NT2/D1 (cell line): ENCODE data around the gene ELF1.
"Not testable (repeated sequence)": the region's sequence is repeated elsewhere in the genome, so short reads cannot be mapped to it uniquely, and the experiment has no call there.

Experiments used
- DNase-seq: peaks from one replicate; pipeline ENCODE4 v3.0.0-alpha.2; 2011; ENCODE audit warnings: low read depth, low spot score
- H3K27me3 ChIP-seq: 2 replicates; pipeline ENCODE4 v1.6.0; 2011; ENCODE audit warnings: mild to moderate bottlenecking; ENCODE audit not compliant: insufficient read length, insufficient read depth
- H3K36me3 ChIP-seq: 2 replicates; pipeline ENCODE4 v1.6.1; 2011; ENCODE audit warnings: mild to moderate bottlenecking, low read length, mixed read lengths; ENCODE audit not compliant: insufficient read depth, insufficient read length
- H3K4me1 ChIP-seq: 2 replicates; pipeline ENCODE4 v1.5.1; 2011; ENCODE audit not compliant: insufficient read depth, insufficient read length
- H3K4me3 ChIP-seq: 2 replicates; pipeline ENCODE4 v1.5.1; 2011; ENCODE audit warnings: low read depth; ENCODE audit not compliant: insufficient read length
- H3K9ac ChIP-seq: 2 replicates; pipeline ENCODE4 v1.6.0; 2011; ENCODE audit warnings: low read depth; ENCODE audit not compliant: insufficient read length
- H3K9me3 ChIP-seq: 2 replicates; pipeline ENCODE4 v1.5.1; 2011; ENCODE audit warnings: mild to moderate bottlenecking, low read length; ENCODE audit not compliant: insufficient read depth
- SUZ12 ChIP-seq: IDR thresholded peaks from 2 replicates; pipeline ENCODE4 v1.6.1; 2011; ENCODE audit not compliant: insufficient read length, insufficient read depth; ENCODE audit errors: extremely low read depth
- YY1 ChIP-seq: IDR thresholded peaks from 2 replicates; pipeline ENCODE4 v1.6.1; 2011; ENCODE audit not compliant: insufficient read length, insufficient read depth
- ZNF274 ChIP-seq: IDR thresholded peaks from 2 replicates; pipeline ENCODE4 v1.6.1; 2011; ENCODE audit warnings: mild to moderate bottlenecking, low read depth, low read length

Gene ELF1

GRCh38 chr13:40927929-40928328, 91.2 kb downstream of the ELF1 start:
- Histone ChIP-seq H3K36me3 (no peaks in the 10 kb centered on the region), H3K27me3 (no peaks in the 10 kb centered on the region), H3K9me3 (no peaks in the 10 kb centered on the region), H3K4me3 (no peak overlapping the region), H3K9ac (no peak overlapping the region), H3K4me1 (no peaks in the 10 kb centered on the region)
- no peak for DNase-seq
- no peak for TF ChIP-seq SUZ12
- no peak for TF ChIP-seq YY1
- TF ChIP-seq ZNF274: no peak

GRCh38 chr13:40923867-40924266, 95.2 kb downstream of the ELF1 start:
- Histone ChIP-seq H3K4me1 (no peaks in the 10 kb centered on the region), H3K27me3 (no peaks in the 10 kb centered on the region), H3K9me3 (no peaks in the 10 kb centered on the region), H3K9ac (no peak overlapping the region), H3K36me3 (no peaks in the 10 kb centered on the region), H3K4me3 (no peak overlapping the region)
- TF ChIP-seq SUZ12 (no peak), ZNF274 (no peak), YY1 (no peak)
- no peak for DNase-seq

- no peak overlapping the region for H3K4me3 ChIP-seq
- H3K9me3 ChIP-seq: no peaks in the 10 kb centered on the region
- H3K36me3 ChIP-seq: no peaks in the 10 kb centered on the region
- no peak for DNase-seq
- no peak overlapping the region for H3K9ac ChIP-seq
- no peaks in the 10 kb centered on the region for H3K4me1 ChIP-seq
- no peaks in the 10 kb centered on the region for H3K27me3 ChIP-seq
- TF ChIP-seq SUZ12: no peak
- TF ChIP-seq ZNF274: no peak
- TF ChIP-seq YY1: no peak
These were observed 96.6 kb downstream of the ELF1 start for GRCh38 chr13:40922437-40923040.

GRCh38 chr13:40920826-40921225, 98.3 kb downstream of the ELF1 start:
- Histone ChIP-seq H3K9me3 (no peaks in the 10 kb centered on the region), H3K4me3 (peak overlapping the region; percentile 47), H3K27me3 (no peaks in the 10 kb centered on the region), H3K4me1 (no peaks in the 10 kb centered on the region), H3K9ac (peak overlapping the region; percentile 79), H3K36me3 (no peaks in the 10 kb centered on the region)
- TF ChIP-seq ZNF274 (no peak), SUZ12 (no peak), YY1 (no peak)
- no peak for DNase-seq

- H3K4me1 ChIP-seq, DNase-seq, H3K9ac ChIP-seq, H3K9me3 ChIP-seq, H3K27me3 ChIP-seq, H3K36me3 ChIP-seq, H3K4me3 ChIP-seq: not testable (repeated sequence)
These were observed 99.2 kb downstream of the ELF1 start for GRCh38 chr13:40919901-40920300.

GRCh38 chr13:40916207-40916998, 102.7 kb downstream of the ELF1 start:
- no peaks in the 10 kb centered on the region for H3K9me3 ChIP-seq
- DNase-seq: no peak

GRCh38 chr13:40914863-40915262, 104.3 kb downstream of the ELF1 start:
- DNase-seq, H3K36me3 ChIP-seq, H3K4me1 ChIP-seq: not testable (repeated sequence)

More at GRCh38 chr13:40916207-40916998, 102.7 kb downstream of the ELF1 start:
- H3K9ac ChIP-seq: no peak overlapping the region
- no peaks in the 10 kb centered on the region for H3K27me3 ChIP-seq
- TF ChIP-seq ZNF274: no peak
- no peak for TF ChIP-seq SUZ12
- TF ChIP-seq YY1: no peak
- H3K4me3 ChIP-seq: no peak overlapping the region
- no peaks in the 10 kb centered on the region for H3K36me3 ChIP-seq
- H3K4me1 ChIP-seq: no peaks in the 10 kb centered on the region

GRCh38 chr13:40911341-40911740, 107.8 kb downstream of the ELF1 start:
- no peaks in the 10 kb centered on the region for H3K27me3 ChIP-seq
- H3K4me3 ChIP-seq: no peak overlapping the region
- H3K4me1 ChIP-seq: no peaks in the 10 kb centered on the region
- H3K36me3 ChIP-seq: no peaks in the 10 kb centered on the region
- H3K9me3 ChIP-seq: no peaks in the 10 kb centered on the region
- no peak for DNase-seq
- TF ChIP-seq ZNF274: no peak
- TF ChIP-seq SUZ12: no peak
- TF ChIP-seq YY1: no peak
- H3K9ac ChIP-seq: no peak overlapping the region

More at GRCh38 chr13:40914863-40915262, 104.3 kb downstream of the ELF1 start:
- not testable (repeated sequence) for H3K9ac ChIP-seq, H3K9me3 ChIP-seq, H3K27me3 ChIP-seq, H3K4me3 ChIP-seq
